Neural progenitor cell (in vitro differentiated cells): ENCODE results near the gene ADRA2B.

Experiments
- CTCF ChIP-seq: fragments of 200-600 bp; sonication (generic); IDR thresholded peaks from 2 replicates; pipeline ENCODE4 v1.5.1; 2017; ENCODE audit warnings: antibody characterized with exemption, mild to moderate bottlenecking
- EZH2phosphoT487 ChIP-seq: fragments of 200-600 bp; sonication (generic); IDR thresholded peaks from 2 replicates; pipeline ENCODE4 v1.6.1; 2017; ENCODE audit warnings: antibody characterized with exemption

GRCh38 chr2:96106991-96107707 lies 9.2 kb downstream of the ADRA2B start:
- TF ChIP-seq CTCF (no peak), EZH2phosphoT487 (no peak)
